Esophagus muscularis mucosa (tissue), 4 donors: ENCODE measurements around the gene RNF213. TPM values are rescaled to one million over a fixed set of nuclear protein-coding genes. Genes with fewer than 3 reads are reported as not detected.

Source experiments
- DNase-seq: peaks from one replicate; pipeline ENCODE4 v3.0.0-alpha.2; 2017; ENCODE audit errors: extremely low spot score
- H3K27ac ChIP-seq, 4 donors: fragments of 200-600 bp; sonication (generic); replicated peaks in 1 of 4; 1 replicate in 3 of 4; 2 replicates in 1 of 4; pipeline ENCODE4 v1.5.1; 2016 to 2019; ENCODE audit warnings: mild to moderate bottlenecking in 1 of 4
- H3K27me3 ChIP-seq, 4 donors: fragments of 200-600 bp; sonication (generic); one replicate each; pipeline versions ENCODE4 v1.5.1 to v1.6.0; 2016 to 2019
- H3K36me3 ChIP-seq, 4 donors: fragments of 200-600 bp; sonication (generic); one replicate each; pipeline ENCODE4 v1.5.1; 2016 to 2019
- H3K4me1 ChIP-seq, 4 donors: fragments of 200-600 bp; sonication (generic); one replicate each; pipeline ENCODE4 v1.5.1; 2016 to 2019
- H3K4me3 ChIP-seq, 4 donors: fragments of 200-600 bp; sonication (generic); 1 replicate in 2 of 4; 2 replicates in 2 of 4; pipeline ENCODE4 v1.5.1; 2016 to 2019; ENCODE audit warnings: mild to moderate bottlenecking in 4 of 4, moderate library complexity in 1 of 4
- H3K9me3 ChIP-seq, 4 donors: fragments of 200-600 bp; sonication (generic); 1 replicate in 3 of 4; 2 replicates in 1 of 4; pipeline ENCODE4 v1.5.1; 2016 to 2019
- CTCF ChIP-seq, 3 experiments: fragments of 200-600 bp in 2 of 3; fragments of 450-650 bp in 1 of 3; sonication (generic) in 2 of 3; IDR thresholded peaks; one replicate each; pipeline ENCODE4 v1.5.1; 2017 to 2019; ENCODE audit warnings: antibody characterized with exemption in 3 of 3, mild to moderate bottlenecking in 2 of 3, moderate library complexity in 1 of 3
- EP300 ChIP-seq: sonication (generic); formaldehyde crosslinking; IDR thresholded peaks from one replicate; pipeline ENCODE4 v1.6.1; 2017; ENCODE audit warnings: antibody characterized with exemption
- POLR2A ChIP-seq: fragments of 450-650 bp; IDR thresholded peaks from one replicate; pipeline ENCODE4 v1.6.1; 2017; ENCODE audit warnings: antibody characterized with exemption, moderate library complexity, mild to moderate bottlenecking, low read depth
- POLR2AphosphoS5 ChIP-seq, 2 donors: sonication (generic); formaldehyde crosslinking; IDR thresholded peaks; one replicate each; pipeline ENCODE4 v1.6.1; 2017; ENCODE audit warnings: antibody characterized with exemption in 2 of 2
- WGBS: methylation state at CpG from one replicate; pipeline ENCODE4 v1.1.5; 2018; 5-methylcytosine and 5-hydroxymethylcytosine counted together
- intact Hi-C: fragments of 100-400 bp; cut with DNase I; formaldehyde crosslinking; loops from one replicate; pipeline ENCODE4 v1.15.1; 2023
- total RNA-seq, 4 donors: library from RNA; depleted of rRNA; stranded (reverse); fragments of >200 nt; gene quantifications; one replicate each; pipeline versions ENCODE4 v1.1.0 to v1.2.1, GENCODE V29; 2016

Gene RNF213
- 10 to 100 TPM; 55.8 to 85.7 (median 75.9) TPM for total RNA-seq

GRCh38 chr17:80260791-80261158 lies at the start of gene RNF213:
TSS of gene RNF213 (plus strand) at chr17:80260852. CDS start at chr17:80263682, 2,830 bp downstream.
- Histone ChIP-seq H3K4me3 (peak within 1 kb of the TSS; percentile 83 to 93 (median 89)), H3K27me3 (no peaks in the 10 kb centered on the region), H3K27ac (peak within 1 kb of the TSS; percentile 96 to 99 (median 98)), H3K4me1 (peaks cover 36 to 51% (median 45%) of the 10 kb centered on the region in 4 donors), H3K9me3 (no peaks in the 10 kb centered on the region), H3K36me3 (peaks cover 2 to 11% (median 7%) of the 10 kb centered on the region in 4 donors)
- no CpG with 5 or more reads among the region's 54 CpGs for WGBS
- no peak for DNase-seq
- TF ChIP-seq CTCF (IDR thresholded peaks at IDR 0.05) (no peak), EP300 (no peak), POLR2AphosphoS5 (IDR thresholded peaks at IDR 0.05) (peak; percentile 24 to 56), POLR2A (peak; percentile 56)
- intact Hi-C loops: loop anchor here (2.0 to 5.0 kb wide), 2 partner anchors 40 to 113 kb away; partner anchors contain the start of genes EIF4A3, SGSH and SLC26A11

- Histone ChIP-seq H3K27me3 (no peaks in the 10 kb centered on the region), H3K4me1 (no peaks in the 10 kb centered on the region), H3K27ac (no peak overlapping the region), H3K9me3 (no peaks in the 10 kb centered on the region), H3K36me3 (peaks cover 31 to 92% (median 90%) of the 10 kb centered on the region in 4 donors), H3K4me3 (no peak overlapping the region)
- WGBS: 56% methylated on average over 2 of the region's 22 CpGs
- TF ChIP-seq EP300 (no peak), CTCF (IDR thresholded peaks at IDR 0.05) (no peak), POLR2AphosphoS5 (IDR thresholded peaks at IDR 0.05) (no peak), POLR2A (no peak)
- DNase-seq: no peak
- intact Hi-C loops: no loop called here
Measured at GRCh38 chr17:80212109-80212508, 48.5 kb upstream of the RNF213 start.

- WGBS: 92% methylated on average over 11 of the region's 12 CpGs
- no peaks in the 10 kb centered on the region for H3K4me1 ChIP-seq
- H3K27ac ChIP-seq: no peak overlapping the region
- H3K4me3 ChIP-seq: no peak overlapping the region
- H3K27me3 ChIP-seq: no peaks in the 10 kb centered on the region
- H3K9me3 ChIP-seq: no peaks in the 10 kb centered on the region
- intact Hi-C loops: no loop called here
- DNase-seq: no peak
- TF ChIP-seq EP300 (no peak), POLR2AphosphoS5 (IDR thresholded peaks at IDR 0.05) (no peak), POLR2A (no peak), CTCF (IDR thresholded peaks at IDR 0.05) (no peak)
- peaks cover 31 to 96% (median 93%) of the 10 kb centered on the region in 4 donors for H3K36me3 ChIP-seq
Measured at GRCh38 chr17:80212511-80212910, 48.1 kb upstream of the RNF213 start.

GRCh38 chr17:80212962-80213642 lies 47.5 kb upstream of the RNF213 start:
- no peak for DNase-seq
- intact Hi-C loops: no loop called here
- H3K36me3 ChIP-seq: peaks cover 31 to 98% (median 91%) of the 10 kb centered on the region in 4 donors
- H3K27me3 ChIP-seq: no peaks in the 10 kb centered on the region
- H3K27ac ChIP-seq: no peak overlapping the region
- no peaks in the 10 kb centered on the region for H3K9me3 ChIP-seq
- H3K4me3 ChIP-seq: no peak overlapping the region
- no peak for TF ChIP-seq POLR2AphosphoS5 (IDR thresholded peaks at IDR 0.05)
- TF ChIP-seq CTCF (IDR thresholded peaks at IDR 0.05): no peak
- no peak for TF ChIP-seq POLR2A
- TF ChIP-seq EP300: no peak
- peaks cover 0 to 2% (median 0%) of the 10 kb centered on the region in 4 donors for H3K4me1 ChIP-seq
- WGBS: 86% methylated on average over 16 of the region's 19 CpGs
